GM18907 (cell line): ENCODE data around the gene SULT6B1.

Source experiments
- ATAC-seq: cut with Tn5 transposase; IDR thresholded peaks from one replicate; pipeline ENCODE4 v1.9.1; 2021; ENCODE audit warnings: mild to moderate bottlenecking, moderate library complexity; ENCODE audit not compliant: unreplicated experiment

The SULT6B1 gene

DNA sequence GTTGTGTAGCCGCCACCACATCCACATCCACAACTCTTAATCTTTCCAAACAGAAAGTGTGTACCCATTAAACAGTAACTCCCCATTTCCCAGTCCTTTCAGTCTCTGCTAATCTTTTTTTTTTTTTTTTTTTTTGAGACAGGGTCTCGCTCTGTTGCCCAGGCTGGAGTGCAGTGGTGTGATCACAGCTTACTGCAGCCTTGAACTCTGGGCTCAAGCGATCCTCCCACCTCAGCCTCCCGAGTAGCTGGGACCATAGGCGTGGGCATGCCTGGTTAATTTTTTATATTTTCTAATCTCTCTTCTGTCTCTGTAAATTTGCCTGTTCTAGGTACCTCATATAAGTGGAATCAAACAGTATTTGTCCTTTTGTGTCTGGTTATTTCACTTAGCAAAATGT lies 35.2 kb downstream of the SULT6B1 start:
- ATAC-seq: no peak

DNA sequence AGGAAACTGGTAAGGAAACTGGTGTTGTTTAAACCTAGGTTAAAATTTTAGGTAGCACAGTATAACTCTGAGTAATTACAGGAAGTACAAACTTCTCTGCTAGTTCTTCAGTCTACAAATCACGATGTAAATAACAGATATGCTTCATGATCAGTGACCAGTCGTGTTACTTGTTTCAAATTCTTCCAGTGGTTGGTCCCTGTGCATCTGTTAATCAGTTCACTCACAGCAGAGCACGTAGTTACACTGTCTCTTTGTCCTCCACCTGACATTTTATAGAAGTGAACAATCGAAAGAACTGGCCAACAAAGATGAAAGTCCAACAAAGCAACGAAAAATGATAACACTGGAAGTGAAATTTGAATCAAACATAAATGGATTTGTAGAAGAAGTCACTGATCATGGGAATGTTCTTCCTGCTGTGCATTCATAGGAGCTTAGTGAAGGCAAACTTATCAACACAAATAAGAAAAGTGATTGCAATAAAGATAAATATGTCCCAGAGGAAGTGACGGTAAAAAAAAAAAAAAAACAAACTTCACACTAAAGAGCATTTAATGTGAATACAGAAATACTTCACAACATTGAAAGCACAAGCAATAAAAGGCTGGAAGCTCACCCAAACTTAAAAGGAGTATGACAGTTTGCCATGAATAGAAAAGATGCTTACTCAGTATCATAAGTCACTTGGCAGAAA lies 38.7 kb downstream of the SULT6B1 start:
- no peak for ATAC-seq

DNA sequence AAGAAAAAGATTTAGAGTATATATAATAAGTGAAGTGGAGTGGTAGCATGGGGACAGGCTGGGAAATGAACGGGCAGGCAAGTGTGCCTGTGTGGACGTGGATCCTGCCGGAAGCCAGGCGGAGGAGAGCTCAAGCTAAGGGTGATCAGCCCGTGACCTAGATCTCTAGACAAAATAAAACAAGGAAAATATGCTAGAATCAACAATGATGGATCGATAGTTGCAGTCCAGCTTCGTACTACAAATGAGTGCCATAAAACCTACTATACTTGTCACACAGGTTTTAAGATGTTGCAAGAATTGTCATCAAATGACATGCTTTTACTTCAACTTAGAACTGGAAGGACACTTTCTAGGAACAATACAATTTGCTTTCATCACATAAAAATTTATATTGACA lies 40.1 kb downstream of the SULT6B1 start:
- no peak for ATAC-seq

DNA sequence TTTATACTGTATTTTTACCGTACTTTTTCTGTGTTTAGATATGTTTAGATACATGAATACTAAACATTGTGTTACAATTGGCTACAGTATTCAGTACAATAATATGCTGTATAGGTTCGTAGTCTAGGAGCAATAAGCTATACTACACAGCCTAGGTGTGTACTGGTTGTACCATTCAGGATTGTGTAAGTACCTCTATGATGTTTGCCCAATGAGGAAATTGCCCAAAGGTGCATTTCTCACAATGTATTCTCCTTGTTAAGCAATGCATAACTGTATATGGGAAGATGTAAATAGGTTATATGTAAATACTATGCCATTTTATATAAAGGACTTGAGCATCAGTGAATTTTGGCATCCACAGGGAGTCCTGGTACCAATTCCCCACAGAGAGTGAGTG lies 42.4 kb downstream of the SULT6B1 start:
- ATAC-seq: no peak

DNA sequence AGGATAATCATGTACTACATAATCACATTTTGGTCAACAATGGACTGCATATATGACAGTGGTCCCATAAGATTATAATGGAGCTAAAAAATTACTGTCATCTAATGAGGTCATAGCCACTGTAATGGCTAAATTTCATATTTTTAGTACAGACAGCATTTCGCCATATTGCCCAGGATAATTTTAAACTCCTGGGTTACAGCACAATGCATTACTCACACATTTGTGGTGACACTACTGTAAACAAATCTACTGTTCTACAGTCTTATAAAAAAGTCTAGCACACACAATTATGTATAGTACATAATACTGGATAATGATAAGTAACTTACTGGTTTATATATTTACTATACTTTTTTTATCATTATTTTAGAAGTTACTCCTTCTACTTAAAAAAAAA lies 44.5 kb downstream of the SULT6B1 start:
- no peak for ATAC-seq

DNA sequence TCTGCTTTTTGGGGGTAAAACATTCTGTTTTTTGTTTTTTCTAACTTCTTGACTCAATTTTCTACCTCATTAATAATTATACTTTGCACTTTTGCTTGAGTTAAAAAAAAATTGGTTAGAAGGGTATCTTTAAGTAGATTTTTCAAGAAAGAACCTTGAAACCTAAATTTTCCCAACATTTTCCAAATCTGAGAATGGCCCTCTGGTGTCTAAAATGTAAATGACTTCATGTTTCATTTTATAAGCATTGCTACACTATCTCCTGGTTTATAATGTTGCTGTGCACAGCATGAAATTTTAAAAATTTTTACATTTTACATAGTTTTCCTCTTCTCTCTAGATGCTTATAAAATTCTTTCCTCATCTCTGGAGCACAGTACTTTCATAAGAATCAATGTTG lies 45.9 kb downstream of the SULT6B1 start:
- ATAC-seq: no peak

DNA sequence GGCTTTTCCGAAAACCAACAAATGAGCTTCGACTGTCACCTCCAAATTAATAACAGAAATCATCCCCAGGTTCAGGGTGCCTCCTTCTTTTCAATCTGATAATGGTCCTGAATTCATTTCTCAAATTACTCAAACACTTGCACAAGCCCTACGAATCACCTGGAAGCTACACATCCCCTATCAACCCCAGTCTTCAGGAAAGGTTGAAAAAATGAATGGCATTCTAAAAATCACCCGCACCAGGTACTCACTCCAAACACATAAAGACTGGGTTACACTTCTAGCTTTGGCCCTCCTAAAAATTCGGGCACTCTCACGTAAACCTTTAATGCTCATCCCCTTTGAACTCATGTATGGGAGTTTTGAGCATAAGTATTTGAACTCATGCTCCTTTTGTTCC lies 55.6 kb downstream of the SULT6B1 start:
- no peak for ATAC-seq

DNA sequence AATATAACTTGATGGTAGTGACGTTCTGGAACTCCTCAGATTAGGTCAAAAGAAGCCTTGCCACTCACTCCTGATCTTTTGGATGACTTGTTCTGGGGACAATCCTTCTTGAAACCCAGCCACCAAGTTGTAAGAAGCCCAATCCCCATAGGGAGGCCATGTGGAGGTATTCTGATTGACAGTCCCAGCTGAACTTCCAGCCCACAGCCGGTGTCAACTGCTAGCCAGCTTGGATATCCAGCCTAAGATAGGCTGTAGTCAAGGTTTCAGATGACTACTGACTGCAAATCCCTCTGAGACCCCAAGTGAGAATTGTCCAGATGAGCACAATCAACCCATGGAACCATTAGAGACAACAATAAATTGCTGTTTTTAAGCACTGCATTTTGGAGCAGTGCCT lies 63.1 kb downstream of the SULT6B1 start:
- no peak for ATAC-seq

DNA sequence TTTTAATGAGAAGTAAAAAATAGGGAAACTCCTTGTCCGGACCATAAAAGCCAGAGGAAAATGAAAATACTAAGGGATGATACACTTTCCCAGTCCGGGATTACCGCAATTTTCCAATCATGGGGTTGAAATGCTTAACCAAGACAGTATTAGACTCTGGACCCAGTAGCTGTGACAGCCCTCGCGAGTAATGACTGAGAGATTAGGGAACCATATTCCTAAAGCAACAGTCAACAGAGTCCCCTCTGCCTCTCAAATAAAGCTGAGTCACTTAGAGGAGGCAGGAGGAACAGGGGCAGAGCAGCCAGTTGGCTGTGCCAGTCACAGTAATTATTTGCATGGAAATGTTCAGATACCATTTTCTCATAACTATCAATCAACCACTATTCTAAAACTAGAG lies 69.3 kb downstream of the SULT6B1 start:
- ATAC-seq: no peak
